NCI-H2029 (cell line): ENCODE results near the gene TACR1.

ENCODE experiments used
- DNase-seq: peaks from one replicate; lab custom pipeline; 2025; lab: John Stamatoyannopoulos, UW

TACR1 gene

GRCh38 chr2:75018162-75018561, 181.2 kb downstream of the TACR1 start:
- DNase-seq: no peak

- DNase-seq: no peak
Measured at GRCh38 chr2:75012080-75012479, 187.2 kb downstream of the TACR1 start.

- no peak for DNase-seq
Measured at GRCh38 chr2:75010571-75010970, 188.7 kb downstream of the TACR1 start.

GRCh38 chr2:75007819-75008218, 191.5 kb downstream of the TACR1 start:
- no peak for DNase-seq

GRCh38 chr2:75007061-75007460, 192.3 kb downstream of the TACR1 start:
- DNase-seq: no peak

GRCh38 chr2:75006041-75006440, 193.3 kb downstream of the TACR1 start:
- no peak for DNase-seq

GRCh38 chr2:75003773-75004172, 195.5 kb downstream of the TACR1 start:
- no peak for DNase-seq

GRCh38 chr2:75003276-75003675, 196.0 kb downstream of the TACR1 start:
- DNase-seq: no peak

GRCh38 chr2:75002007-75002406, 197.3 kb downstream of the TACR1 start:
- no peak for DNase-seq

- no peak for DNase-seq
Measured at GRCh38 chr2:74999468-74999867, 199.9 kb downstream of the TACR1 start.
